Erythroblast (primary cell): ENCODE measurements around the gene ST6GAL2.

Experiments used
- GATA1 ChIP-seq: IDR thresholded peaks from 2 replicates; pipeline ENCODE4 v1.6.1; 2011; ENCODE audit warnings: low read depth, mild to moderate bottlenecking, control low read depth, low read length, moderate library complexity
- POLR2A ChIP-seq: IDR thresholded peaks from 2 replicates; pipeline ENCODE4 v1.6.1; 2011; ENCODE audit warnings: mild to moderate bottlenecking, low read length

- TF ChIP-seq POLR2A (no peak), GATA1 (no peak)
Observed at GRCh38 chr2:106843001-106843909, 42.7 kb downstream of the ST6GAL2 start.
